Liver (tissue), 9 donors: Measurements from ENCODE around the gene CRYBA2. TPM values are rescaled to one million over a fixed set of nuclear protein-coding genes. Genes with fewer than 3 reads are reported as not detected.

Experiments used
- DNase-seq: peaks from one replicate; pipeline ENCODE4 v3.0.0-alpha.2; 2017; ENCODE audit warnings: low spot score
- H3K27ac ChIP-seq, 2 donors: one replicate each; pipeline ENCODE4 v1.7.0; 2013; ENCODE audit warnings: inconsistent platforms in 2 of 2, low read length in 2 of 2, control low read depth in 1 of 2, low read depth in 1 of 2, mild to moderate bottlenecking in 1 of 2
- H3K27me3 ChIP-seq, 4 donors: one replicate each; pipeline versions ENCODE4 v1.6.1 to v1.7.0; 2013; ENCODE audit warnings: low read length in 3 of 4, inconsistent platforms in 1 of 4, mild to moderate bottlenecking in 1 of 4, moderate library complexity in 1 of 4; ENCODE audit not compliant: control insufficient read depth in 4 of 4, insufficient read depth in 4 of 4
- H3K36me3 ChIP-seq, 4 donors: one replicate each; pipeline versions ENCODE4 v1.6.1 to v1.7.0; 2013; ENCODE audit warnings: low read length in 3 of 4, mild to moderate bottlenecking in 3 of 4, low read depth in 1 of 4, moderate library complexity in 1 of 4; ENCODE audit not compliant: control insufficient read depth in 4 of 4, insufficient read depth in 3 of 4
- H3K4me1 ChIP-seq, 4 donors: one replicate each; pipeline versions ENCODE4 v1.6.1 to v1.7.0; 2013; ENCODE audit warnings: low read length in 3 of 4, mild to moderate bottlenecking in 3 of 4, moderate library complexity in 1 of 4; ENCODE audit not compliant: control insufficient read depth in 4 of 4, insufficient read depth in 4 of 4
- H3K4me3 ChIP-seq, 3 donors: one replicate each; pipeline versions ENCODE4 v1.6.1 to v1.7.0; 2013; ENCODE audit warnings: low read length in 3 of 3, control low read depth in 1 of 3, low read depth in 1 of 3, mild to moderate bottlenecking in 1 of 3
- H3K9ac ChIP-seq, 2 donors: one replicate each; pipeline ENCODE4 v1.7.0; 2013; ENCODE audit warnings: low read length in 2 of 2, mild to moderate bottlenecking in 2 of 2, moderate library complexity in 2 of 2, control low read depth in 1 of 2, low read depth in 1 of 2
- H3K9me3 ChIP-seq, 4 donors: one replicate each; pipeline versions ENCODE4 v1.6.1 to v1.7.0; 2013; ENCODE audit warnings: low read length in 3 of 4; ENCODE audit not compliant: control insufficient read depth in 4 of 4
- FOXA2 ChIP-seq: IDR thresholded peaks from 2 replicates; pipeline ENCODE4 v1.6.1; 2016; ENCODE audit warnings: antibody characterized with exemption
- HNF4A ChIP-seq, 2 donors: conservative IDR thresholded peaks; 2 replicates each; pipeline ENCODE4 v1.6.1; 2016; ENCODE audit warnings: antibody characterized with exemption in 2 of 2, mild to moderate bottlenecking in 2 of 2
- RAD21 ChIP-seq, 2 donors: IDR thresholded peaks; 2 replicates each; pipeline ENCODE4 v1.6.1; 2016; ENCODE audit warnings: antibody characterized with exemption in 2 of 2, mild to moderate bottlenecking in 2 of 2
- WGBS: extraction: QIAGEN DNeasy Blood & Tissue Kit; methylation state at CpG from one replicate; pipeline ENCODE4 v1.1.7; 2013; 5-methylcytosine and 5-hydroxymethylcytosine counted together
- polyA plus RNA-seq, 2 donors: library from polyadenylated mRNA; stranded (reverse) in 1 of 2; unstranded in 1 of 2; fragments of 200-250 nt in 1 of 2; fragments of >200 nt in 1 of 2; fragmentation: Nextera tagmentation in 1 of 2; extraction: Ambion mirVana in 1 of 2; gene quantifications; one replicate each; pipeline versions ENCODE4 v1.2.1 to v1.2.3, GENCODE V29; 2013 to 2015
- total RNA-seq, 2 donors: library from RNA; depleted of rRNA; stranded (reverse); fragments of >200 nt; gene quantifications; one replicate each; pipeline ENCODE4 v1.2.3, GENCODE V29; 2014
- TF ChIP-seq, protein P1 (sequence below): fragments of 150-350 bp; IDR thresholded peaks from 2 replicates; pipeline ENCODE4 v1.5.1; 2017; ENCODE audit warnings: improper control_type of control experiment, low read depth, low read length; ENCODE audit not compliant: missing input control
- TF ChIP-seq, protein P2 (sequence below): IDR thresholded peaks from 2 replicates; pipeline ENCODE4 v1.6.1; 2016; ENCODE audit warnings: antibody characterized with exemption
- TF ChIP-seq, protein P3 (sequence below): IDR thresholded peaks from 2 replicates; pipeline ENCODE4 v1.6.1; 2016; ENCODE audit warnings: antibody characterized with exemption
- TF ChIP-seq, protein P4 (sequence below): IDR thresholded peaks from 2 replicates; pipeline ENCODE4 v1.6.1; 2016; ENCODE audit warnings: antibody characterized with exemption, mild to moderate bottlenecking
- donor health status: healthy.
- donor health status: healthy.
- donor health status: healthy.
- donor health status: healthy.
- donor health status: healthy.

Gene CRYBA2
- total and polyA plus RNA-seq, 4 donors, result not detected

DNA sequence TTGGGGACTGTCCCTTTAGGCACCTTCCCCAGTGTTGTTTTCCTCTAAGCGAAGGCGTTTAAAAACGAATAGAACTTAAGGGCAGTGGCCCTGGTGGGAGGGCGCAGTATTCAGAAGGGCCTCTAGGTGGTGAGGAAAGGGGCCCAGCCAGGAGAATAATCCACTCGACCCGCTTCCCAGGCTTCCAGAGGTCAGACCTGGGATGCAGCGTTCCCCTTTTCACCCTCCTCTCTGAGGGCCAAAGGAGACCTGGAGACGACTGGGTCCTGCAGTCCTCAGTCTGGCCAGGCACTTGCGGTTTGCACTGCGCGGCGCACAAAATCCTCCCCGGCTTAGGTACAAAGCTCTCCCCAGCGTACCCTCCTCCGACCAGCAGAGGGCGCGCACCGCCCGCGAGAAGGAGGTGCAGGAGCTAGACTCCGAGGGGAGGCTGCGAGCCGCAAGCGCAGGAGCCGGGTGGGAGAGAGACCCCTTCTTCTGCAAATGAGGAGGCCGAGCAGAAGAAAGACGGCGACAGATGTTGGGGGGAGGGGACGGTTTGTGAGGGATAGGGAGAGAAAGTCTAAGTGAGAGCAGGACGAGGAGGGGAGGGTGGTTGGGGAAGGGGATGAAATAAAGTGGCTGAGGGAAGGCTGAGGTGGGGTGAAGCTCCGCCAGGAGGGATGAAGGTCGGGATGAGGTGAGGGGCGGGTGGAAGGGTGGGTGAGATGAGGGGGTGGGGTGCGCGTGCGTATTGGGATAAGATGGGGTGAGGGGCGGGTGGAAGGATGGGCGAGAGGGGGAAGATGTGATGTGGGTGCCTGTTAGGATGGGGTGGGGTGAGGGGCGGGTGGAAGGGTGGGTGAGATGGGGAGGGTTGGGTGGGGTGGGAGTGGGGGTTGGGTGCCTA, 13.1 kb downstream of the CRYBA2 start:
- 5% methylated on average over 39 of the region's 39 CpGs for WGBS
- Histone ChIP-seq H3K9ac (no peak overlapping the region), H3K4me1 (peaks cover 5 to 30% (median 16%) of the 10 kb centered on the region in 4 donors)

More for the DNA sequence above, 13.1 kb downstream of the CRYBA2 start:
- no peak overlapping the region for H3K27ac ChIP-seq
- peak; percentile 81 to 85 for TF ChIP-seq RAD21 (IDR thresholded peaks at IDR 0.05)
- TF ChIP-seq, protein P1, sequence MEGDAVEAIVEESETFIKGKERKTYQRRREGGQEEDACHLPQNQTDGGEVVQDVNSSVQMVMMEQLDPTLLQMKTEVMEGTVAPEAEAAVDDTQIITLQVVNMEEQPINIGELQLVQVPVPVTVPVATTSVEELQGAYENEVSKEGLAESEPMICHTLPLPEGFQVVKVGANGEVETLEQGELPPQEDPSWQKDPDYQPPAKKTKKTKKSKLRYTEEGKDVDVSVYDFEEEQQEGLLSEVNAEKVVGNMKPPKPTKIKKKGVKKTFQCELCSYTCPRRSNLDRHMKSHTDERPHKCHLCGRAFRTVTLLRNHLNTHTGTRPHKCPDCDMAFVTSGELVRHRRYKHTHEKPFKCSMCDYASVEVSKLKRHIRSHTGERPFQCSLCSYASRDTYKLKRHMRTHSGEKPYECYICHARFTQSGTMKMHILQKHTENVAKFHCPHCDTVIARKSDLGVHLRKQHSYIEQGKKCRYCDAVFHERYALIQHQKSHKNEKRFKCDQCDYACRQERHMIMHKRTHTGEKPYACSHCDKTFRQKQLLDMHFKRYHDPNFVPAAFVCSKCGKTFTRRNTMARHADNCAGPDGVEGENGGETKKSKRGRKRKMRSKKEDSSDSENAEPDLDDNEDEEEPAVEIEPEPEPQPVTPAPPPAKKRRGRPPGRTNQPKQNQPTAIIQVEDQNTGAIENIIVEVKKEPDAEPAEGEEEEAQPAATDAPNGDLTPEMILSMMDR, result peak; percentile 78
- TF ChIP-seq, protein P2, sequence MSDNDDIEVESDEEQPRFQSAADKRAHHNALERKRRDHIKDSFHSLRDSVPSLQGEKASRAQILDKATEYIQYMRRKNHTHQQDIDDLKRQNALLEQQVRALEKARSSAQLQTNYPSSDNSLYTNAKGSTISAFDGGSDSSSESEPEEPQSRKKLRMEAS, result no peak
- TF ChIP-seq HNF4A (conservative IDR thresholded peaks at IDR 0.05), result peak in 1 of 2 donors; percentile 23
- TF ChIP-seq, protein P3, sequence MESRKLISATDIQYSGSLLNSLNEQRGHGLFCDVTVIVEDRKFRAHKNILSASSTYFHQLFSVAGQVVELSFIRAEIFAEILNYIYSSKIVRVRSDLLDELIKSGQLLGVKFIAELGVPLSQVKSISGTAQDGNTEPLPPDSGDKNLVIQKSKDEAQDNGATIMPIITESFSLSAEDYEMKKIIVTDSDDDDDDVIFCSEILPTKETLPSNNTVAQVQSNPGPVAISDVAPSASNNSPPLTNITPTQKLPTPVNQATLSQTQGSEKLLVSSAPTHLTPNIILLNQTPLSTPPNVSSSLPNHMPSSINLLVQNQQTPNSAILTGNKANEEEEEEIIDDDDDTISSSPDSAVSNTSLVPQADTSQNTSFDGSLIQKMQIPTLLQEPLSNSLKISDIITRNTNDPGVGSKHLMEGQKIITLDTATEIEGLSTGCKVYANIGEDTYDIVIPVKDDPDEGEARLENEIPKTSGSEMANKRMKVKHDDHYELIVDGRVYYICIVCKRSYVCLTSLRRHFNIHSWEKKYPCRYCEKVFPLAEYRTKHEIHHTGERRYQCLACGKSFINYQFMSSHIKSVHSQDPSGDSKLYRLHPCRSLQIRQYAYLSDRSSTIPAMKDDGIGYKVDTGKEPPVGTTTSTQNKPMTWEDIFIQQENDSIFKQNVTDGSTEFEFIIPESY, result no peak
- TF ChIP-seq FOXA2, result no peak
- TF ChIP-seq, protein P4, sequence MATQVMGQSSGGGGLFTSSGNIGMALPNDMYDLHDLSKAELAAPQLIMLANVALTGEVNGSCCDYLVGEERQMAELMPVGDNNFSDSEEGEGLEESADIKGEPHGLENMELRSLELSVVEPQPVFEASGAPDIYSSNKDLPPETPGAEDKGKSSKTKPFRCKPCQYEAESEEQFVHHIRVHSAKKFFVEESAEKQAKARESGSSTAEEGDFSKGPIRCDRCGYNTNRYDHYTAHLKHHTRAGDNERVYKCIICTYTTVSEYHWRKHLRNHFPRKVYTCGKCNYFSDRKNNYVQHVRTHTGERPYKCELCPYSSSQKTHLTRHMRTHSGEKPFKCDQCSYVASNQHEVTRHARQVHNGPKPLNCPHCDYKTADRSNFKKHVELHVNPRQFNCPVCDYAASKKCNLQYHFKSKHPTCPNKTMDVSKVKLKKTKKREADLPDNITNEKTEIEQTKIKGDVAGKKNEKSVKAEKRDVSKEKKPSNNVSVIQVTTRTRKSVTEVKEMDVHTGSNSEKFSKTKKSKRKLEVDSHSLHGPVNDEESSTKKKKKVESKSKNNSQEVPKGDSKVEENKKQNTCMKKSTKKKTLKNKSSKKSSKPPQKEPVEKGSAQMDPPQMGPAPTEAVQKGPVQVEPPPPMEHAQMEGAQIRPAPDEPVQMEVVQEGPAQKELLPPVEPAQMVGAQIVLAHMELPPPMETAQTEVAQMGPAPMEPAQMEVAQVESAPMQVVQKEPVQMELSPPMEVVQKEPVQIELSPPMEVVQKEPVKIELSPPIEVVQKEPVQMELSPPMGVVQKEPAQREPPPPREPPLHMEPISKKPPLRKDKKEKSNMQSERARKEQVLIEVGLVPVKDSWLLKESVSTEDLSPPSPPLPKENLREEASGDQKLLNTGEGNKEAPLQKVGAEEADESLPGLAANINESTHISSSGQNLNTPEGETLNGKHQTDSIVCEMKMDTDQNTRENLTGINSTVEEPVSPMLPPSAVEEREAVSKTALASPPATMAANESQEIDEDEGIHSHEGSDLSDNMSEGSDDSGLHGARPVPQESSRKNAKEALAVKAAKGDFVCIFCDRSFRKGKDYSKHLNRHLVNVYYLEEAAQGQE, result no peak
- H3K9me3 ChIP-seq, result no peaks in the 10 kb centered on the region
- peak; percentile 78 for DNase-seq
- H3K4me3 ChIP-seq, result no peak overlapping the region
- H3K36me3 ChIP-seq, result no peaks in the 10 kb centered on the region
- peaks cover 7 to 18% (median 12%) of the 10 kb centered on the region in 4 donors for H3K27me3 ChIP-seq
